ENCODE results near the gene RAB11FIP4.

The RAB11FIP4 gene

DNA sequence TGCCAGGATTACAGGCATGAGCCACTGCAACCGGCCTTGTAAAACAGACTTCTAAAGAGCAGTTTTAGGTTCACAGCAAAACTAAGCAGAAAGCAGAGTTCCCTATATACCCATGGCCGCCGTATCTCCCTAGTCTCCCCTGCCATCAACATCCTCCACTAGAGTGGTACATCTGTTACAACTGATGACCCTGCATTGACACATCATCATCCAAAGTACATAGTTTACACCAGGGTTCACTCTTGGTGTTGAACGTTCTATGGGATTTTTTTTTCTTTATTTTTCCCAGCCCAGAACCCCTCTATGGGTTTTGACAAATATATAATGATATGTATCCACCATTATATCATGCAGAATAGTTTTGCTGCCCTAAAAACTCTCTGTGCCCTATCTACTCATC is 155.2 kb downstream of the RAB11FIP4 start:
- no peak for DNase-seq (ENCODE audit: low read depth in 3 of 3)

DNA sequence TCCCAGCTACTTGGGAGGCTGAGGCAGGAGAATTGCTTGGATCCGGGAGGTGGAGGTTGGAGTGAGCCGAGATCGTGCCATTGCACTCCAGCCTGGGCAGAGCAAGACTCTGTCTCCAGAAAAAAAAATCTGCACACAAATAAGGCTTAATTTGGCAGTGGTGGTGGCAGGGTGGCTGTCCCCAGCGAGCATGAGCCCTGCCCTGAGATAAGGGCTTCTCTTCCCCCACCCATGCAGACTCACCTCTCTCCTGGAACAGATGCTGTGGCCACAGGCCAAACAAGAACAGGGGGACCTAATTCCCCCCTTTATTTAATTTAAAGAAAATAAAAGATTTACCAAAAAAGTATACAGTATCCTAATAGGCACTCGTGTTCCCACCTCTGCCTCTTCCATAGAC is 157.2 kb downstream of the RAB11FIP4 start:
- DNase-seq (ENCODE audit: low read depth in 3 of 3) = no peak

DNA sequence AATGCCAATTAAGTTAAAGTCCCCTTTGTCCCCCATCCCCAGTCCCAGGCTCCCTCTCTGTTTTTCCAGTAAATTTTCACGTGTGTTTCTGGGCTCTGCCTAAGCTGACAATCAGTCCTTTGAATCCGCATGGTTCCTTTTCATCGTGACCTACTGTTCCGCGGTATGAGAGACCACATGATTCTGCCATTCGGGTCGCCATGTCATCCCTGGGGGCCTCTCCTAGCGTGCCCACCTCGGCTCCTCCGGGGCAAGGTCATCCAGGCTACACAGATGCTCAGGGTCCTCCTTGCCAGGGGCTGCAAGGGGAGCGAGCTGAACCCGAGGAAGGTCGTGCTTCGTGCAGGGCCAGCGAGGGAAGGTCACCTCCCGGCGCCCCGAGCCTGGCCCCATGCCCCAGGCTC is 157.6 kb downstream of the RAB11FIP4 start:
- peak in 1 of 3 experiments; percentile 25 for DNase-seq (ENCODE audit: low read depth in 3 of 3)

DNA sequence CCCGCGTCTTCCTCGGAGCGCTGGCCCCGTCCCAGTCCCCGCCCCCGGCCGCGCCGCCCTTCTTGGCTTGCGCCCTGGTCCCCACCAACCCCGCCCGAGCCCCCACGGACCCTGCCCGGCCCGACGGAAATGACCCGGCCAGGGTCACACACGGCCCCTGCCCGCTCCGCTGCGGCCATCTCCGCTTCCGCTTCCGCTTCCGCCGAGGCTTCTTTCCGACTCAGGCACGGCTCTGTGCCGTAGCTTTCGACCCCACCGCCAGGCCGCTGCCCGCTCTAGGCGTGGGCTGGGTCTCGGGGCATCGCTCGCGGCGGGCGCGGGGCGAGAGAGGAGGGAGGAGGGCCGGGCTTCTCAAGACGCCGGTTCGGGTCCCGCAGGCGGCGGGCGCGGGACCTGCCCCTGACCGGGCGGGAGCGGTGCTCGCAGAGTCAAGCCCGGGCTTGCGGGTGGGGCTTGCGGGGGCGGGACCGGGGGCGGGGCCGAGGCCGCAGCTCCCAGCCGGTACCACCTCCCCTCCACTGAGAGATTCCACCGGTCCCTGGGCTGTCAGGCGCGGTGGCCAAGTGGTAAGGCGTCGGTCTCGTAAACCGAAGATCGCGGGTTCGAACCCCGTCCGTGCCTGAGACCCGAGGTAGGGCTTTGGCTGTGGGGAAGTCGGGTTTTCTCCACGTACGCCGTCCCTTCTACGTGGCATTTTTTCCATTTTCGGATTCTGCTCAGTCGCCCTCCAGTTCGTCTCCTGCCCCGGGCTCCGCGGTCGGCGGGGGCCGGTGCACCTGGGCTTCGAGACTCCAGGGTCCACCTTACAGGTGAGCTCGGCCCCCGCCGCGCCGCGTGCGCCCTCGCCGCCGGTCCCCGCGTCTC is 158.3 kb downstream of the RAB11FIP4 start:
- peak; percentile 92 to 100 (median 94) for DNase-seq (ENCODE audit: low read depth in 3 of 3)

DNA sequence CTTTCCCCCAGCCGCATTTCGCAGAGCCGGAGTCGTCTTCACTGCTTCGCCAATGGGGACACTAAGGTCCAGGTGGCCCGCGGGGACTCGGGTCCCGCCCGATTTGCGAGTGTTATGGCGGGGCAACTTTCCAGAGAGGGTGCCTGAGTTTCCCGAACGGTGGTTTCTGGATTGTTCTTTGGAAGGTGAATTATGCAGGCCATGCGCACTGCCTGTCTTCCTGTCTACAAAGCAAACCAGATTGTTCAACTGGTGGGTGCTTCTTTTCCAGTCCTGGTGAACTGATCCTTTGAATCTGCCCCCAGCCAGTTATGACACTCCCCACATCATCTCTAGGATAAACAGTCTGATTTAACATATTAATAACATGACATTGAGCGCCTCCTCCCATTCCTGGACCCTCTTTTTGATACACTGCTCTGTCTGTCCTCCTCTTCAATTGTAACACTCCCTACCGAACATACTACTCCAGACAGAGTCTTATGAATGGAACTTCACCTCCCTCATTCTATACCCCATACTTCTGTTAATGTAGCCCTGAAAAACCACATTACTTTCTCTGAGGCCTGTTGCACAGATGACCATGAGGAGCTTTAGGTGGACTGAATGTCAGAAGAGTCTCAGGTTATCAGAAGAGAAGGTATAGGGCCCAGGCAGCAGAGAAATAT is 159.0 kb downstream of the RAB11FIP4 start:
- no peak for DNase-seq (ENCODE audit: low read depth in 3 of 3)

DNA sequence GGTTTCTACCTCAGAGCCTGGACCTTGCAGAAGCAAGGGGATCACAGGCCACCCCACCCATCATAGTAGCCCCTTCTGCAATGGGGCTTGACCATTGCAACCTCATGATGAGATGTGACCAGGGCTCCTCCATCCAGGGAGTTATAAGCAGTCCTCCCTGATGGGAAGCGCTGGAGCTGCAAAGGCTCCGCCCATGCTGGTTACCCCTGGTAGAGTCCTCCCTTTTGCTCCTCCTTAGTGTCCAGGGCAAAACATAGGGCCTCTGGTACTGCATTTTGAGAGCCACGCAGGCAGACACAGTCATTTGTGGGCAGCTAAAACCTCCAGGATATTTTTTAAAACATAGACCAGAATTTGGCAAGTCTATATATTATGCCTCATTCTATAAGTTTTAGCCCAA is 161.1 kb downstream of the RAB11FIP4 start:
- no peak for DNase-seq (ENCODE audit: low read depth in 3 of 3)

DNA sequence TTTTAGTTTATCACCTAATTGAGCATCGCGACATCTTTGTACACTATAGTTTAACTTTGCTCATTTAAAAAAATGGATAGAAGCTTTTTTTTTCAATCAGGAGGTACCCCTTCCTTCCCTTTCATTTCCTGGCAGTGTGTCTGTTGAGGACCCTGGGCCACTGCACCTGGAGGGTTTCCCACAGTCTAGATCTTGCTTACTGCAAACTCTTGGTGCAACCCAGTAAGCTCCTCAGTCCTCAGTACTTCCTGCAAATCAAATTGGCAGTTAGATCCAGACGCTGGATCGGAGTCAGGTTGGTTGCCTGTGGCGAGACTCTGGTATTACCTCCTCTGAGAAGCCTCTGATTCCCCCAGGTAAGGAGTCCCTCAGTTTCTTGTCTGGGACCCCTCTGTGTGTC is 162.0 kb downstream of the RAB11FIP4 start:
- no peak for DNase-seq (ENCODE audit: low read depth in 3 of 3)

DNA sequence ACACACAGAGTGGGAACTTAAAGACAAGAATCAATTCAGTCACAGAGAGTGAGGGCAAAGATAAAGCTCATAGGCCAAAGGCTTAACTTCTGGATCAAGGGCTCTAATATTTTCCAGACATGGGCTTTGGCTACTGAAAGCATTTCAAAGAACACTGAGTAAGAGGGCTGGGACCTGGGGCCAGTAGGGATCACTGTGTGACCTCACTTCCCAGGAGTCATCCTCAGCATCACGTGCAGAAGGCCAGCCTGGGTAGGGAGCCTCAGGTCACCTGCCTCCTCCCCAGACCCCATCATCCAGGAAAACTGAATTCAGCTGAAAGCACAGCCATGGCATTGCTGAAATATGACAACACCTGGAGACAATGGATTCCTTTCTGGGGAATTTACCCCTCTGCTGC is 163.5 kb downstream of the RAB11FIP4 start:
- no peak for DNase-seq (ENCODE audit: low read depth in 3 of 3)

DNA sequence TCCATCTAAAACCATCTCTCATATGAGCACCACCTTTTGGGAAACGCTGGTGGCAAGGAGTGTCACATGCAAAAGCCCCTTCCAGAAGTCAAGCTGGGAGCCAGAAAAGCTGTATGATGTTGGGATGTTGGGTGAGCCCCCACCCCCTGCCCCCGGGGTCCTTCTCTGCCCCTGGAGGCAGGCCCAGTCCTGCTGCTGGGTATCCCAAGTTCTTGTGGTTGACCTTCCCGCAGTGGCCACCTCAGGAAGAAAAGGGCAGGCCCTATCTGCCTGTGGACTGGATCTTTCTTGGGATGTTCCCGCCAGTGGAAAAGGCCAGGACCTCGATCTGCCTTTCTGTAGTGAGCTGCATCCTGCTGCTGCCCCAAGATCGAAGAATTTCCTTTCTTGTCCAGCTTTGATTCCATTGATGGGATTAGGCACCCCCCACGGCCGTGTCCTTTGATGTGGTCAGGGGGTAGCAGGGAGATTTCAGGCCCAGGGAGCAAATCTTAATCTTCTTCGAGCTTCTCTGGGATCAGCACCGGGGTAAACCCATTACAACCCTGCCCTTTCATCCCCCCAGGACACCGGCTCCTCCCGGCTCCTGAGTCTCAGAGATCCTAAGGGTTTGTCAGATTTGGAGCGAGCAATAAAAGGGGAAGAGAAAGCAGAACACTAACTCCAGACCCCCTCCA is 165.6 kb downstream of the RAB11FIP4 start:
- DNase-seq (ENCODE audit: low read depth in 3 of 3) = no peak

DNA sequence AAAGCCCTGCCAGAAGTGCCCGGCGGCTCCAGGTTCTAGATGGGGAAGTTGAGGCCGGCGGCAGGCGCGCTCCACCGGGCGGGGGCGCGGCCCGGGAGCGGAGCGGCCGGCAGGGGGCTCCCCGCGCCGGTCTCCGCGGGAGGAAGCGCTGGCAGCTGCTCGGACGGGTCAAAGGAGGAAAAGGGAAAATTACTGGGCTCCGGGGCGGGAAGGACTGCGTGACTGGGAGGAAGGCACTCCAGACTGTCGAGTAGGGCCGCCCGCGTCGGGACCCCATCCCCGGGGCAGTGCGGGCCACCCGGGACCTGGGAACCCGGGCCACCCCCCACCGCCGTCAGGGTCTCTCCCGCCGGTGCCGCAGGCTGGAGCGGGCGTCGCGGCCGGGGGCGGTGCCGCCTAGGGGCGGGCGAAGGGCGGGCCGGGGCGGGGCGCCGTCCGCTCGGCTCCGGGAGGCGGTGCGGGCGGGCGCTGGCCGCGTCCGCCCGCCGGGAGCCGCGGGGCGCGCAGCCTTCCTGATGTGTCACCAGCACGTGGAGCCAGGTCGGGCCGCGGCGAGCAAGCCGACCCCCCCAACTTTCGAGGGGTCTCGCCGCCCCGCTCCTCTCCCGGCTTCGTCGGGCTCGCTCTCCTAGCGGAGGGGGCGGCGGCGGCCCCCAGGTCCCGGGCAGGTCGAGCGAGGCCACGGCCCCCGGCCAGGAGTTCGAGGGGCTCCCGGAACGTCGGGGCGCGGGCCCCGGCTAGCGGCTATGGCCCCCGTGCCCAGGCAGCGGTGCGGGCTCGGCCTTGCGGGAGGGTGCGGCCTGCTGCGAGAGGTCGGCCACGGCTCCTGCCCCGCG is 167.5 kb downstream of the RAB11FIP4 start:
- peak; percentile 34 to 53 (median 38) for DNase-seq (ENCODE audit: low read depth in 3 of 3)

DNA sequence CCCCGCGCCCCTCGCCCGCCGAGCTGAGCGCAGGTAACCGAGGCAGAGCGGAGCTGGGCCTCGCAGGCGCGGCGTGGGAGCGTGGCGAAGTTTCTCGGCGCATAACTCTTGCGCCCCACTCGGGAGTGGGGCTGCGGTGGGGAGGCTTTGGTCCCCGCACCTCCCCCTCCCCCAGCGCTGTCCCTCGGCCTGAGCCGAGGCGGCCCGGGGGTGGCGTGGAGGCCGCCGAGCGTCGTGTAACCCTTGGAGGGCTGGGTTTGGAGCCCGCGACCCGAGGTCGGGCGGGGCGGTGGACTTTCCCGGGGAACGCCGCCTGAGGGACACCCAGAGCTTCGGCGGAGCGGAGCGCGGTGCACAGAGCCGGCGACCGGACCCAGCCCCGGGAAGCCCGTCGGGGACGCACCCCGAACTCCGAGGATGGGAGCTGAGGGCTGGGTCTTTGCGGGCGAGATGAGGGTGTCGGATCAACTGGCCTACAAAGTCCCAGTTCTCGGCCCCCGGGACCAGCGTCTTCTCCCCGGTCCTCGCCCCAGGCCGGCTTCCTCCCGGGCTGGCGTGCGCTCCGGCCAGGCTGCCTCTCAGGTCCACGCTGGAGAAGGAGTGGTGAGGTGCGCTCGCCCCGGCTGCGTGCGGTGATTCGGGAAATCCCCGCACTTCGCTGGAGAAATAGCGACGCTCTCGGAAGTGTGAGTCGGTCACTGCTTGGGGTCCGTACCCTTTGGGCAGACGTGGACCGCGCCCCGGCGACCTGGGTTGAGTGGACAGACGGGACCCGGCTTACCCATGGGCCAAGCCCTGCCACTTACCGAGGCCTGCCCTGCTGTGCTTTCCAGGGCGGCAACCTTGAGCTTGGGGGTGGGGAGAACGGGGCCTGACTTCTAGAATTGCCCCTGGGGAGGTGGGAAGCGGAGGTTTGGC is 168.4 kb downstream of the RAB11FIP4 start:
- DNase-seq (ENCODE audit: low read depth in 3 of 3) = no peak

DNA sequence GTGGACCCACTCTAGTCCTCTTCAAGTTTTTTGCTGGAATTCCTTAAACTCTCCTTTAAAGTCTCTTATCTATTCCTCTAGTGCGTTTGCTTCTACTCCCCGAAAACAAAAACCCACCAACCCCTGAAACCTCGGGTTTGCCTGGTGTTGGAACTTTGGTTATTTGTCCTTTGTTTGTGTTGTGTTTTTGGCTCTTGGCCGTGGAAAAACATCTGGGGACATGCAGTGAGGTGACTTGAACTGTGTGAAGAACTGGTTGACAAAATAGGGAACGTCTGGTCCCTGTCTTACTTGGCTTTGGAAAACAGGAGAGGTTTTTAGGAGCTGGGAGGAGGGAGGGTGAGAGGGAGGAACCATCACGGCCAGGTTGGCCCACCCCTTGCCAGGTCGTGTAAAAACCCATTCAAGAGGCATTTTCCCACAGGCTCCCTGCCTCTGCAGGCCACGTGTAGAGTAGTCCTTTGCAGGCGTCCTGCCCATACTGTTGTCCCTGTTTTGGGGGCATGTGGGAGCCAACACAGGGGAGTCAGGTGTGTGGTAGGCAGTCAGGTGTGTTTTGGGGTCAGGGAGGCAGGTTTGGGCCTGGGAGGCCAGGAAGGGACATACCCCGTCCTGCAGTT is 169.3 kb downstream of the RAB11FIP4 start:
- DNase-seq (ENCODE audit: low read depth in 3 of 3) = no peak

DNA sequence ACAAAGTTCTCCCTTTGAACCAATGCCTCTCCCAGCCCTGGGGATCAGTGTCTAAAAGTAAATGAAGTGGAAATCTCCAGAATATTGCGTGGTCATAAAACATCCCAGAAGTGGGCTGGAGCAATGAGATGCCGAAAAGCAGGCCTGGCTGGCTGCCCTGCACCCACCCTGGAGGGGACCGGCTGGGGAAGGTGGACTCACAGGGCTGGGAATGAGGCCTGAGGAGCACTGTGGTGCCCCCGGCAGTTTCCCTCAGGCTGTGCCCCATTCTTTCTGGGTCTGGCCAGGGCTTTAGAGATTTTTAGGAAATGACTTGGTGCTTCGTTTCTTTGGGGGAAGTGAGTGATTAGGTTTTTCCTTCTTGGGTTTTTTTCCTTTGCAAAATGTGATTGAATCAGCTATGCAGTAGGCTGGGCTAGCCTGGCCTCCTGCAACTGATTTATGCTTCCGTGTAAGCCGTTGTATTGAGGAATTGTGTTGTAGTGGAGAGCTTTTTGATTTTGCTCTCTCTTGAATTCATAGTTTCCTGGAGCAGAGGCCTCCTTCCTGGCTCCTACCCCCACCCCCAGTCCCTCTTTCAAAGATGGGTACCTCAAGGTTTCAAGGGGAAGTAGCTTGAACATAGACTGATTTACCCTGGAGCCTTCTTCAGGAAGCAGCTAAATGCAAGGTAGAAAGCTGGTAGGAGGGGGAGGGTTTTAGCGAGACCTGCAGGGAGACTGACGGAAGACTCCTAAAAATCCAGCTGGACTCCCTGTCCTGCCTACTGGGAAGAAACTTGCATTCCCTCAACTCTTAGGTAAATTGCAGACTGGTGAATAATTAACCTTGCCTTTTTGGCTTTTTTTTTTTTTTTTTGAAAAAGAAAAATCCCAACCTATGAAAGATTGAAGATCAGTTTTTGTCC is 170.2 kb downstream of the RAB11FIP4 start:
- DNase-seq (ENCODE audit: low read depth in 3 of 3) = no peak

DNA sequence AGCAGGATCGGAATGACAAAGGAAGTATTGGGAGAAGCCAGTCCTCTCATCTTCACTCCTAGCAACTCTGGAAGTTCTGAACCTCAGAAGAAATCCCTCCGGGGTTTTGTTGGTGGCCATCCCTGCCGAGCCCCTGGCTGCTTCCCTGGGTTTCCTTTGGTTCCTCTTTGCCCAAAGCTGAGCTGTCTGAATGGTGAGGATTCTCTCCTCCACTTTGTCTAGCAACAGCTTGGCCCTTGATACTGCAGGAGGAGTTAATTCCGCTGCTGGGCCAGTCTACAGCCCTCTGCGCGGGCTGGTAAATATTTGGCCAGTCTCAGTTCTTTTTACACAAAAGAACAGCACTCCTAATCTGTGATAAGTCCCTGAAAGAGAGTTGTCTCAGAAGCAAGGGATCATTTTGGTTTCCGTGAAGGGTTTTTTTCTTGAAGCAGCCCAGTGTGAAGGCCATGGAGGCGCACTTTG is 170.9 kb downstream of the RAB11FIP4 start:
- no peak for DNase-seq (ENCODE audit: low read depth in 3 of 3)

DNA sequence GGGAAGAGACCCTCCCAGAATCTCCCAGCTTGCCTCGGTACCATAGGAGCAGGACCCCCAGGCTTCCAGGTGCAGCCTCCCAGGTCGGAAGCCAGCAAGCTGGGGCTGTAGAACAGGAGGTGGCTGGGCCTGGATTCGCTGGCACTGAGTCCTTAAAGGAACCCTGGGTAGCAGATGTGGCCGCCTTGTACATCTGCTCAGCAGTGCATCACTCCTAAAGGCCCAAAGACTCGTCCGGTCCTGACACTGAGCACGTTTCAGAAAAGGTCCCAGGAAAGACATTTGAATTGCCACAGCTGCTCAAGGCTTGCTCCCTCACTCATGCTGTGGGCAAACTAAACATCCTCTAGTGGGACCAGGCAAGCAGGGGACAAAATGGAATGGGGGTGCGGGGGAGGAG is 172.8 kb downstream of the RAB11FIP4 start:
- DNase-seq (ENCODE audit: low read depth in 3 of 3) = no peak

DNA sequence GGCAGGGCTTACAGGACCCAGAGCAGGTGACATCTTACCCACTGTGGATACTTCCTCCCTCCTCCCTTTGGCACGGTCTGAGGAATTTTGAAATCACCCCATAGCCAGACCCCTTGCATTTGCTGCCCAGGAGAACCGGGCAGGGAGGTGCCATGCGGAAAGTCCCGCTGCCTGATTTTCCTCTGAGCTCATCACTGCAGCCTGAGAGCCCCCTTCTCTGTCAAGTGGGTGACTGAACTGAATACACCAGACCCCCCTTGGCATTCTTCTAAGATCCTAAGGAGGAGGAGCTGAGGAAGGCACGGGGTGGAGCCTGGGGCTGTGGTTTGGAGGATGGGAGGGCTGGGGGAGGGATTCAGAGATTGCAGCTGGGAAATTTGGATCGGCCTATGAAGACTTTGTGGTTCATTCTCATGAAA is 173.4 kb downstream of the RAB11FIP4 start:
- DNase-seq (ENCODE audit: low read depth in 3 of 3) = no peak

DNA sequence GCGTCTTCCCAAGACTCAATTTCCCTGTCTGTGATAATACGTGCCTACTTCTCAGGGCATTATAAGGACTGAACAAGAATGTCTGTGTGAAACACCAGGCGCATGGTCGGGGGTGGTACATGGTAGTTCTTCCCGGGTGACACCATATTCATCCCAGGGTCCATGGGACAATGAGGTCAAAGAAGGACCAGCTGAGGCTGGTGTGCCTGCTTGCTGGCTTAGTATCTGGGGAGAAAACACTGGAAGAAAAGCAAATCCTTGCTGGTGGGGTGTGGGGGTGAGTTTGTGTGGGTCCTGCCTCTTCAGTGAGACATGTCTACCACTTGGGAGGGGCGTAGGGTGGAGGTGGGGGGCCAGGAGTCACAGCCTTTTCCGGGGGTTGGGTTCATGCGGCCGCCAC is 174.2 kb downstream of the RAB11FIP4 start:
- no peak for DNase-seq (ENCODE audit: low read depth in 3 of 3)

DNA sequence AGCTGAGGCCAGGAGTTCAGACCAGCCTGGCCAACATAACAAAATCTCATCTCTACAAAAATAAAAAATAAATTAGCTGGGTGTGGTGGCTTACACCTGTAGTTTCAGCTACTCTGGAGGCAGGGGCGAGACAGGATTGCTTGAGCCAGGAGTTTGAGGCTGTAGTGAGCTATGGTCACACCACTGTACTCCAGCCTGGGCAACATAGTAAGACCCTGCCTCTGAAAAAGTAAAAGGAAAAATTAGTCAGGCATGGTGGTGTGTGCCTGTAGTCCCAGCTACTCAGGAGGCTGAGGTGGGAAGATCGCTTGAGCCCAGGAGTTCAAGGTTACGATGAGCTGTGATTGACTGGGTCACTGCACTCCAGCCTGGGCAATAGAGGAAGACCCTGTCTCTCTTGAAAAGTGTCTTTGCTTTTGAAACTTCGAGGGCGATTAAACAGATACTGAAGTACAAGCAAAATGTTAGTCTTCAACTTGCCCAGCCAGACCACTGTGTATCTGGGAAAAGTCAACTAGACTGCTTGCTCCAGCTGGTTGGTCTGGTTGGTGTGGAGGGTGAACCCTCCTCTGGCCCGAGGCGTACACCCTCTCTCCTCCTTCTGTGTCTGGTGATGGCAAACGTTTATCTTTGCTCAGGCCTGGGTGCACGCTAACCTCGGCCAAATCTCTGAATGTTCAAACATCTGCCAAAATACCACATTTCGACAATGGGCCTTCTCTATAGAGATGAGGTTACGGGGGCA is 174.9 kb downstream of the RAB11FIP4 start:
- no peak for DNase-seq (ENCODE audit: low read depth in 3 of 3)

Data from stimulated activated CD4-positive, alpha-beta T cell treated with anti-CD3 and anti-CD28 coated beads, TNF-alpha, amount 100 ng/mL, for 4 hours (primary cell).